Measurements from ENCODE around the gene TCP11.
"Not testable (repeated sequence)": the region's sequence is repeated elsewhere in the genome, so short reads cannot be mapped to it uniquely, and the experiment has no call there.

Gene TCP11

GRCh38 chr6:35142588-35143569 is 1.7 kb upstream of the TCP11 start:
- no peak for DNase-seq

DNA sequence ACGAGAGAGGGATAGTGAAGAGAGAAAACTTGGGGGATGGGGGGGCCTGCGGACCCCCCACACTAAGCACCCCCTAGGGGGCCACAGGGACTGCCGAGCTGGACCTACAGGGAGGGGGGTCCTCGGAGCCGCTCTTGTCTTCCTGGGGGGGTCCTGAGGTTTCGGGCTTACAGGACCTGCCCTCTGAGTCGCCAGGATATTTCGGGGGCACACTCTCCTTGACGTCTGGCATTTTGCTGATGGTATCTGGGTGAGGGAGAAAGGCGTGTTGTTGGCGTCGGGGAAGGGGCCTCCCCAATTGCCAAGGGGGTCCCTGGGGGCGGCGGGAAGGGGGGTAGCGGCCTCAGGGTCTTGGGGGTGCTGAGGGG is 516 bp downstream of the TCP11 start:
- DNase-seq, result no peak

DNA sequence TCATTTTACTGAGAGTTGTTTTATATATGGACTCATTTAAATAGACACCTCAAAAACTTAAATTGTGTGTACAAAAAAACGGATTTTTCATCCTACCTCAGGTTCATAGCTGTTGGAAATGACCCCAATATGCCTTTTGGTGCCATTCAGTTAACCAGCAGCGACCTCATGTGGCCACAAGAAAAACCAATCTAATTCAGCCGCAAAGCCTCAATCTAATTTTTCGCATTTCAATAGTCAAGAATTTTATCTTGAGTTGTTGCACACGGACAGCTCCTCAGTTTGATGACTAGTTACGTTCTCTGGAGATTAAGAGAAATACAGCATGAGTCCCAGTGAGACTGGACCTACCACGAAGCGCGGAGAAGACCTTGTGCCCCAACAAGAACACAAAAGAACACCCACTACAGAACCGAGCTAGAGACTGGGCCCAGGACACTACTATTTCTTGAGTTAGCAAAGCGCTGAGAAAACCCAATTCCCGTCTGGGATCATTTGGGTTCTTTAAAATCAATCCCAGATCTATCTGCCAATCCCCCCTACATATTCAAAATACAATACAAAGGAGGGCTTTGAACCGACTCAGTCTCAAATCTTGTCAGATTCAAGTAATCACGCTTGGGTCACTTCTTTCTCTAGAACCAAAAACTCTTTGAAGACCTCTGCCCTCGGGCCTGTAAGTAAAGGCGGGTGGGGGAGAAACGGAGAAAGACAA is 1.1 kb downstream of the TCP11 start:
- peak; percentile 37 for DNase-seq

- DNase-seq, result no peak
These were observed 1.7 kb downstream of the TCP11 start for GRCh38 chr6:35139470-35139869.

- DNase-seq, result not testable (repeated sequence)
These were observed 2.9 kb downstream of the TCP11 start for GRCh38 chr6:35138191-35138590.

- no peak for DNase-seq
These were observed 5.0 kb downstream of the TCP11 start for GRCh38 chr6:35136185-35136584.

- no peak for DNase-seq
These were observed 12.6 kb downstream of the TCP11 start for GRCh38 chr6:35128496-35128895.

GRCh38 chr6:35128042-35128441 is 13.1 kb downstream of the TCP11 start:
- no peak for DNase-seq

DNA sequence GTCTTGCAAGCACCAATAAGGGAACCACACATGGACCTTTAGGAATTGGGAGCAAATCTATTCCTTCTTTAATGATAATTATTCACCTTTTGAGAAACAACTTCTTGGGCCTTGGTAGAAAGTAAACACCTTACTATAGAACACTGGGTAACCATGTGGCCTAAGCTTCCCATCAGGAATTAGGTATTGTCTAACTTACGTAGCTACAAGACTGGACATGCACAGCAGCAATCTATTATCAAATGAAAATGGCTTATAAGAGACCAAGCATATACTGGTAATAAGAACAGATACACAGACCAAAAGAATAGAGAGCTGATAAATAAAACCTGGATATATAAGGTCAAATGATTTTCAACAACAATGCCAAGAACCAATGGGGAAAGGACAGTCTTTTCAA is 16.8 kb downstream of the TCP11 start:
- no peak for DNase-seq

GRCh38 chr6:35120746-35121145 is 20.4 kb downstream of the TCP11 start:
- no peak for DNase-seq

DNA sequence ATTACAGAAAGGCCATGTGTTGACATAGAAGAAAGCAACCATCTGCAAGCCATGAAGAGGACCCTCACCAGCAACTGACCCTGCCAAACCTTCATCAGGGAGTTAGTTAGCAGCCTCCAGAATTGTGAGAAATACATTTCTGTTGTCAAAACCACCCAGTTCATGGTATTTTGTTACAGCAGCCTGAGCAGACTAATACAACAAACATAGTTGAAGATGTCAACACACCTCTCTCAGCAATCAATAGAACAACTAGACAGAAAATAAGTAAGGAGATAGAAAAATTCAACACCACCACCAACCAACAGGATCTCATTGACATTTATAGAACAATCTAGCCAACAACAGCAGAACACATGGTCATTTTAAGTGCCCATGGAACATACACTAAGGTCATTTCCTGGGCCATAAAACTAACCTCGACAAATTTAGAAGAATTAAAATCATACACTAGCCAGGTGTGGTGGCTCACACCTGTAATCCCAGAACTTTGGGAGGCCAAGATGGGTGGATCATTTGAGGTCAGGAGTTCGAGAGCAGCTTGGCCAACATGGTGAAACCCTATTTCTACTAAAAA is 32.7 kb downstream of the TCP11 start:
- no peak for DNase-seq

- DNase-seq, result not testable (repeated sequence)
These were observed 33.4 kb downstream of the TCP11 start for GRCh38 chr6:35107761-35108160.

- DNase-seq, result not testable (repeated sequence)
These were observed 33.9 kb downstream of the TCP11 start for GRCh38 chr6:35107208-35107607.

GRCh38 chr6:35106061-35106460 is 35.1 kb downstream of the TCP11 start:
- not testable (repeated sequence) for DNase-seq

DNA sequence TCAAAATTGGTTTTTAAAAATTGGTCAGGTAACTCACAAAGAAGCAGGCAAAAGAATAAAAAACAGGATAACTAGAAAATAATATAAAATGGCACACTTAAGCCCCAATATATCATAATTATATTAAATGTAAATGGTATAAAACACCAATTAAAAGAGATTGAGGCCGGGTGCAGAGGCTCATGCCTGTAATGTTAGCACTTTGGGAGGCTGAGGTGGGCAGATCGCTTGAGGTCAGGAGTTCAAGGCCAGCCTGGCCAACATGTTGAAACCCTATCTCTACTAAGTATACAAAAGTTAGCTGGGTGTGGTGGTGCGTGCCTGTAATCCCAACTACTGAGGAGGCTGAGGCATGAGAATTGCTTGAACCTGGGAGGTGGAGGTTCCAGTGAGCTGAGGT is 36.1 kb downstream of the TCP11 start:
- DNase-seq, result no peak

GRCh38 chr6:35099116-35099515 is 42.0 kb downstream of the TCP11 start:
- no peak for DNase-seq

- no peak for DNase-seq
These were observed 44.8 kb downstream of the TCP11 start for GRCh38 chr6:35096129-35096862.

GRCh38 chr6:35094183-35094582 is 47.0 kb downstream of the TCP11 start:
- no peak for DNase-seq

- DNase-seq, result no peak
These were observed 47.4 kb downstream of the TCP11 start for GRCh38 chr6:35093783-35094182.

DNA sequence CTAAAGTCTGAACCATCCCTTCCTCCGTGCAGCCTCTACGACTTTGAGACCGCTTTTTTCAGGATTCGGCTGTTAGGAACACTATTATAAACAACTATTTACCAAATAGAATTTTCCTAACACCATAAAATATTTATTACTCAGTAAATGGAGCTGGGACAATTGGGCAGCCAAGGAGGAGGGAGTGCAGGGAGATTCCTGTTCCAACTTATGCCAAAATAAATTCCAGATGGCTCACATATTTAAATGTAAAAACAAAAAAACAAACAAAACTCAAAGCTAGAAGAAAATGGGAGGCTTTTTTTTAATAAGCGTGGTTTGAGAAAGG is 48.1 kb downstream of the TCP11 start:
- DNase-seq, result no peak

- no peak for DNase-seq
These were observed 48.6 kb downstream of the TCP11 start for GRCh38 chr6:35092362-35093117.

DNA sequence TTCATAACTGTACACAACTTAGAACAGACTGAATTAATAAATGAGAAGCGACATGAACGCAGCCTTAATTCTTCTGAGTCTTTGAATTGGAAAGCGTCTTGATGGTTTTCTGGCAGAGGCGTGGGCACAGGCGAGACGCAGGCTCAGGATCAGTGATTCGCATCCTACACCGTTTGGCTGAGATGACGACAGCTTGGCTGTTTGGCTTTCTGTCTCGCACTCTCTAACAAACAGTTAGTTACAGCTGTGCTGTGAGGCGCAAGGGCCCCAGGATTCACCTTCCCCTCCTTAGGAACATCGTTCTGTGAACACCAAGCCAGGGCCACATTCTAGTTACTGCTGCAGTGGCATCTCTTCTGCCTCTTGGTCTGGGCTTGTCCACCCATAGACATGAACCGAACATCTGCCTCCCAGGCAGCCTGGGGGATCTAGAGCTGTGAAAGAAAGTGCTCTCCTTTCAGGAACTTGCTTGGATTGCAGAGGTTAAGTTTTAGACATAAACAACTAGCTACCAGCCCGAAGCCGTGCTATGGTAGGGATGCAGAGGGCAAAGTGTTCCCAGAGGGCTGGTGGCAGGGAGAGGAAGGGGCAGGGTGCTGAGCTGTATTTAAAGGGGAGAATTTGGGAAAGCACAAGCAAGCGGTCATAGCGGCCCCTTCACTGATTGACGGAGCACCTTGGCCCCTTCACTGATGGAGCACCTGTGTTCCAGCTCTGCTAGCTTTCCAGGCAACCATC is 49.6 kb downstream of the TCP11 start:
- DNase-seq, result no peak
